Measurements from ENCODE around the gene DHRS11.
"Not testable (repeated sequence)": the region's sequence is repeated elsewhere in the genome, so short reads cannot be mapped to it uniquely, and the experiment has no call there.

DHRS11 gene

DNA sequence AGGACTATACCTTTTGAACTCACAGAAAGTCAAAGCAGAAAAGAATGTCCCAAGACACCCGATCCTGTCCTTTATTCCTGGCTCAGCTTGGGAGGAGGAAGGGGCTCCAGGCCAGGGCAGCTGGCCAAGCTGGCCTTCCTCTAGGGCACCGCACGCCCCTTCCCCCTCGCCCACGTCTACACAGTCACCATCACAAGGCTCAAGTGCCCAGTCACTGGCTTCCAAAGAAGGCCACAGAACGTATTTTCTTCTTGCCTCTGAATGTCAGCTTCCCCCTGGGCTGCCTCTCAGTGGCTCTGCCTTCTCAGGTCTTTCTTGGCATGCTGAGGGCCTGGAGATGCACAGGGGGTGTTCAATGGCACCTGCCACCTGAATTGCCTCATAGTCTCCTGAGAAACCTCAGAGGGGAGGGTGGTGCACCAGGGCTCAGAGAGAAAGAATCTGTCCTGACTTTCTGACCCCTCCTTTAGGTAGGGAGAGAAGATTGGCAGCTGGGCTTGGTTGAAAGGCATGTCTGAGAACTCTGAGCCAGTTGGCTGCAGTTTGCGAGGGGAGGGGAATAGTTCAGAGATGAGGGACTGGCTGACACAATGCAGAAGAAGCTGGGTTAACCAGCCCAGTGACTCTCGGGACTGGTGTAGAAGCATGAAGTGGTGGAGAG, 2.1 kb downstream of the DHRS11 start:
- no peak for DNase-seq (ENCODE audit: low read depth in 1 of 2, low spot score in 1 of 2)

- DNase-seq (ENCODE audit: low read depth in 1 of 2, low spot score in 1 of 2): no peak
Measured at GRCh38 chr17:36594626-36595401, 3.1 kb downstream of the DHRS11 start.

GRCh38 chr17:36597226-36597625, 5.5 kb downstream of the DHRS11 start:
- DNase-seq (ENCODE audit: low read depth in 1 of 2, low spot score in 1 of 2): no peak

GRCh38 chr17:36597866-36598777, 6.4 kb downstream of the DHRS11 start:
- DNase-seq (ENCODE audit: low read depth in 1 of 2, low spot score in 1 of 2): no peak

DNA sequence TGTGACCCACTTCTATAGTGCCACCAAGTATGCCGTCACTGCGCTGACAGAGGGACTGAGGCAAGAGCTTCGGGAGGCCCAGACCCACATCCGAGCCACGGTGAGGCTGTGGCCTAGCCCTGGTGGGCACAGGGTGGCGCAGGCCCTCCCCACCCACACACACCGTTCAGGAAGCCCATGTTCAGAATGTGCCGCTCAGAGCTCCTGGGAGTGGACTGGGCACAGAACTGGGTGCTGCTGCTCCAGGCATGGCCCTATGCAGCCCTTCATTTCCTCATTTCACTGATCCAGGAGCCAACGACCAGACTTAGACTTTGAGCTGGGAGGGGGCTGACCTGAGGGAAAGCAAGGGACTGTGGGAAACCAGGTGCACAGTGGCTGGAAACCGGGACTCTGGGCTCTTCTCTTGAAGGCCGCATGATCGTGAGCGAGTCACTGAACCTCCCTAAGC, 7.3 kb downstream of the DHRS11 start:
- DNase-seq (ENCODE audit: low read depth in 1 of 2, low spot score in 1 of 2): no peak

- DNase-seq (ENCODE audit: low read depth in 1 of 2, low spot score in 1 of 2): no peak
Measured at GRCh38 chr17:36599546-36600250, 8.0 kb downstream of the DHRS11 start.

GRCh38 chr17:36600465-36600864, 8.8 kb downstream of the DHRS11 start:
- no peak for DNase-seq (ENCODE audit: low read depth in 1 of 2, low spot score in 1 of 2)

DNA sequence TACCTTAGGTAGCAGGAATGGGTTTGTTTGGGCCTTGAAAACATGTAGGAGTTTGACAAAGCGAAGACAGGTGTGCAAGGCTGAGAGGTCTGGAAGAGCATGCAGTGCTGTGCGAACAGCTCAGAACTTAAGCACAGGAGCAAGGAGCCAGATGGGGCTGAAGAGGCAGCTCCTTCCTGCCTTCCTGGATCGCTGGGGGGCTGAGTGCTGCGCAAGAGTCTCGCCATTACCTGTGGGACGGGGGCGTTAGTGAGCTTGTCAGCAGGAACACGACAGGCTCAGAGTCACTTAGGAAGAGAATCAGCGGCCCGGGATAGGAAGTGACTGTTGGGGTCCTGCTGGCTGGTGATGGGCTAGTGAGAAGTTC, 9.2 kb downstream of the DHRS11 start:
- no peak for DNase-seq (ENCODE audit: low read depth in 1 of 2, low spot score in 1 of 2)

GRCh38 chr17:36601303-36602029, 9.8 kb downstream of the DHRS11 start, which contains the start of gene MRM1:
Gene MRM1, plus strand, starts transcription at chr17:36601583. Its CDS starts 228 bp downstream, at chr17:36601811.
- peak; percentile 83 to 90 for DNase-seq (ENCODE audit: low read depth in 1 of 2, low spot score in 1 of 2)

DNA sequence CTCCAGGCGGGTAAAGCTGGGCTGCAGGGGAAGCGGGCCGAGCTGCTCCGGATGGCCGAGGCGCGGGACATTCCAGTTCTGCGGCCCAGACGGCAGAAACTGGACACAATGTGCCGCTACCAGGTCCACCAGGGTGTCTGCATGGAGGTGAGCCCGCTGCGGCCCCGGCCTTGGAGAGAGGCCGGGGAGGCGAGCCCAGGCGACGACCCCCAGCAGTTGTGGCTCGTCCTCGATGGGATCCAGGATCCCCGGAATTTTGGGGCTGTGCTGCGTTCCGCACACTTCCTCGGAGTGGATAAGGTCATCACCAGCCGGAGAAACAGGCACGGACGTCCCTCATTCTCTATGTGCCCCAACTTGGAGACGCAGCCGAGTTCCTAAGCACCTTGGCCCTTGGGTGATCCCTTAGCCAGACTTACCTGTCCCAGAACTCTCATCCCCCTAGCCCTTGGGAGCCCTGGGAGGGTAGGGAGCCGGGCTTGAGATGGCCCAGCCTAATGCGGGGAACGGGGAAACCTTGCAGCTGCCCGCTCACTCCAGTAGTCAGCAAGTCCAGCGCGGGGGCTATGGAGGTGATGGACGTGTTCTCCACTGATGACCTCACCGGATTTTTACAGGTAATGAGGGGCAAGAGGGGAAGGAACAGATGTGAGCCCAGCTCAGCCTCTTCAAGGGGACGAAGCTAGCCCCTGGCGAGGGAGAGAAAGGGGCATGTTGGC, 10.5 kb downstream of the DHRS11 start:
- DNase-seq (ENCODE audit: low read depth in 1 of 2, low spot score in 1 of 2): no peak

DNA sequence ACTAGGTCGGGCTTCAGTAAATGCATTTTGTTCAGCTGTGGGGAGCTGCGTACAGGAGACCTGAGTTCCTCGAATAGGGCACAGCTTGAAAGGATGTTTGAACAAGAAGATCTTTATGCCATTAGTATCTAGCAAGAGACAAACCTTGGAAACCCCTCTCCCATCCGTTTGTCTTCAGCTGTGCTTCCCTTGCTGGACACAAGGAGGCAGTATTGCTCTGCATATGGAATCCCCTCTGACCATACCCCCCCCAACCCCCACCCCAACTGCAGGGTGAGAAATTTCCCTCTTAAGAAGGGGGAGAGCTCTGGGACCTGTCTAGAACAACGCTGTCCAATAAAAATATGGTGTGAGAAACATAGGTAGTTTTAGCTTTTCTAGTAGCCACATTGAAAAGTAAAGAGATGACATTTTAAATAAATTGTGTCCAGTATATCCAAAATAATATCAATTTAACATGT, 11.3 kb downstream of the DHRS11 start:
- DNase-seq (ENCODE audit: low read depth in 1 of 2, low spot score in 1 of 2): peak; percentile 43 to 69

DNA sequence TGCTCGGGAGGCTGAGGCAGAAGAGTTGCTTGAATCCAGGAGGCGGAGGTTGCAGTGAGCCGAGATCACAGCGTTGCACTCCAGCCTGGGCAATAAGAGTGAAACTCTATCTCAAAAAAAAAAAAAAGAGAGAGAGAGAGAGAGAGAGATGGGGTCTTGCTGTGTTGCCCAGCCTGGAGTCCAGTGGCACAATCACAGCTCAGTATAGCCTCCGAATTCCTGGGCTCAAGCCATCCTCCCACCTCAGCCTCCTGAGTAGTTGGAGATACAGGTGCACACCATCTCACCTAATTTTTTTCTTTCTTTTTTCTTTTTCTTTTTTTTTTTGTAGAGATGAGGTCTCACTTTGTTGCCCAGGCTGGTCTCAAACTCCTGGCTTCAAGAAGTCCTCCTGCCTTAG, 13.3 kb downstream of the DHRS11 start:
- DNase-seq (ENCODE audit: low read depth in 1 of 2, low spot score in 1 of 2): not testable (repeated sequence)

- DNase-seq (ENCODE audit: low read depth in 1 of 2, low spot score in 1 of 2): no peak
Measured at GRCh38 chr17:36608280-36608679, 16.6 kb downstream of the DHRS11 start.

DNA sequence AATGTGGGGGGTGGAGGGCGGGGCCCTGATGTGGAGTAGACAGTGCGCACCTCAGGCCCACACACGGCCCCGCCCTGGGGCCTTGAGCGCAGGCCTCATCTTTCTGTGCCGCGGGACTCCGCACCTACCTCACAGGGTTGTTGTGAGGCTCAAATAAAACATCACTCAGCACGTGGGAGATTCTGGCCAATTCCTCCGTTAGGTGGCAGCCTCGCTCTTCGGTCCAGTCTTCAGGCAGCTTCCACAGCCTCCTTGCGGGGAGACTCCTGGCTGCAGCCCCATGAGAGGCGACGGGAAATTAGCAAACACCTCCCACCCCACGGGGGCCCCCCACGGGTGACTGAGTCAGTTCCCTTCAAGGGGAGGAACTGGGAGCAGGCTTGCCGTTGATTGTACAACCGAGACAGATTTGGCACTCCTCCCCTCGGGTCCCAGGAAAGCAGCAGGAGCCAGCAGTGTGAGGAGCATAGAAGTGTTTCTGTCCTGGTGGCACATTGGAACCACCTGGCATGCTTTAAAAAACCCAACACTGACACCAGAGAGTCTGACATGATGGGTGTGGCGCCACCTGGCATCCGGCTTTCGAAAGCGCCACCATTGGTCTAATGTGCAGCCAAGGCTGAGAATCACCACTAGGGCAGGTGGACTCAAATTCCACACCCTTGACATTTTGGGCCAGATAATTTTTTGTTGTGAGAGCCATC, 17.3 kb downstream of the DHRS11 start:
- no peak for DNase-seq (ENCODE audit: low read depth in 1 of 2, low spot score in 1 of 2)

DNA sequence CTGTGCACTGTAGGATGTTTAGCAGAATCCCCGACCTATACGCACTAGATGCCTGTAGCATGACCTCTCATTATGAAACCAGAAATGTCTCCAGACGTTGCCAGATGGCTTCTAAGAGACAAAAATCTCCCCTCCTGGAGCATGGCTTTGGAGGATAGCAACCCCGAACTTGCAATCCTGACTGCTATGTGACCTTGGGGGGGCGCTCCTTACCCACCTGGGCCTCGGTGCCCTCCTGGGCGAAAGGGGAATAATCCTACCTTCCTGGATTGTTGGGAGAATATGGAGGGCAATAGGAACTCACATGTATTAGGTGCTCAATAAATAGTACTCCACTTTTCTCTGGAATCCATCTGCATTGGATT, 17.8 kb downstream of the DHRS11 start:
- no peak for DNase-seq (ENCODE audit: low read depth in 1 of 2, low spot score in 1 of 2)

DNA sequence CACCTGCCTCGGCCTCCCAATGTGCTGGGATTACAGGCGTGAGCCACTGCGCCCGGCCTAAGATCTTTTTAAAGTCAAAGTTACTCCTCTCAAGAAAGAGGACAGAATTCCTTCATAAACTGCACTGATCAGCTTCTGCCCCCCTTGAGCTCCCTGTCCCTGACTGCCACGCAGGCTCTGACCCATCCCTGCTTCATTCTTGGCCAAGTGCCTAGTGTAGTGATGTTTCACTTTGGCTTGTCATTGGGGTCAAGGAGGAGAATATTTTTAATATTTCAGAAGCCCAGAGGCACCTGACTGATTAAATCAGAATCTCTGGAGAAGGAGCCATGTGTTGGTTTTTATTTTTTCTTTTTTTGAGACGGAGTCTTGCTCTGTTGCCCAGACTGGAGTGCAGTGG, 18.8 kb downstream of the DHRS11 start:
- no peak for DNase-seq (ENCODE audit: low read depth in 1 of 2, low spot score in 1 of 2)

DNA sequence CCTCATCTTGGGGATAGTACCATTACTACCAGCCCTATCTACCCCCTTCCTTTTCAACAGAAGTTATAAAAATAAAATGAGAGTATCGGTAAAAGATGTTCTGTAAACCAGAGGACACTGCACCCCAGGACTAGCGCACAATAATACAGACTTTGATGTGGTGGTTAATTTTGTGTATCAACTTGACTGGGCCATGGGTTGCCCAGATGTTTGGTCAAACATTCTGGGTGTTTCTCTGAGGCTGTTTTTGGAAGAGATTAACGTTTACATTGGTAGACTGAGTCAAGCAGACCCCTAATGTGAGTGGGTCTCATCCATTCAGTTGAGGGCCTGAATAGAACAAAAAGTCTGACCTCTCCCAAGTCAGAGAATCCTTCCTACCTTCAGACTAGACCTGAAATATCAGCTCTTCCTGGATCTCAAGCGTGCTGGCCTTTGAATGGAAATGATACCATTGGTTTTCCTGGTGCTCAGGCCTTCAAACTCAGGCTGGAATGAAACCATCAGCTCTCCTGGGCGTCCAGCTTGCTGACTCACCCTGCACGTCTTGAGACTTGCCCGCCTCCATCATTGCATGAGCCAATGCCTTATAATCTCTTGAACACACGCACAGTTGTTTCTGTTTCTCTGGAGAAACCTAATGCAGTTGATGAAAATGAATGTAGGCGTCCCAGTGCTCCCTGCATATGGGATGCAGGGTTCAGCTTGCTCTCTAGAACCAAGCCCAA, 19.8 kb downstream of the DHRS11 start:
- no peak for DNase-seq (ENCODE audit: low read depth in 1 of 2, low spot score in 1 of 2)

DNA sequence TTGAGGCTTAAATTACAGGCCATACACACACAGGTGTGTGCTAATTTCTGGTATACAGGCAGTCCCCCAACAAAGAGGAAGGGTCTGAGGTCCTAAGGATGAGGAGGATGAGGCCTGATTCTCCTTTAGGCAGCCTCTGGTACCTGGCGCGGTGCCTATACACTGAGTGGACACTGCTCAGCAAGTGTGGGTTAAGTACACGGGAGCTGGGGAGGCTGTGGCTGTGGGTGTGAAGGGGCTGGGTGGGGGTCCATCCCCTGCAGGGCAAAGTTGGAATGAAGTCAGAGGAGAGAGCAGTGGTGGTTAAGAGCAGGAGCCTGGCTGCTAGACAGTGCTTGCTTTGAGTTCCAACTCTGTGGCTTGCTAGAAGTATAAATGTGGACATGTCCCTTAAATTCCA, 20.6 kb downstream of the DHRS11 start:
- DNase-seq (ENCODE audit: low read depth in 1 of 2, low spot score in 1 of 2): no peak
